C4-2B (cell line): ENCODE measurements around the gene LMO7.

Experiments used
- CTCF ChIP-seq: fragments of 450-650 bp; conservative IDR thresholded peaks from 2 replicates; pipeline ENCODE4 v1.5.1; 2017; ENCODE audit warnings: mild to moderate bottlenecking
- ZFX ChIP-seq: fragments of 450-650 bp; IDR thresholded peaks from 2 replicates; pipeline ENCODE4 v1.6.1; 2017

- TF ChIP-seq CTCF: no peak
- TF ChIP-seq ZFX: no peak
These were observed 54.5 kb downstream of the LMO7 start for GRCh38 chr13:75690607-75691006.
